H1 (cell line): ENCODE measurements around the gene EEF2. TPM values are rescaled to one million over a fixed set of nuclear protein-coding genes. Genes with fewer than 3 reads are reported as not detected.

Experiments used
- CTCF ChIA-PET: fragments of 300-600 bp; sonication (Branson Sonifier 250); formaldehyde crosslinking; loops from one replicate; lab custom pipeline; 2021; ENCODE audit not compliant: partially characterized antibody; lab: Charles Lee
- POLR2A ChIA-PET: fragments of 300-600 bp; sonication (Branson Sonifier 250); formaldehyde crosslinking; loops from one replicate; lab custom pipeline; 2021; ENCODE audit warnings: inconsistent platforms; ENCODE audit not compliant: partially characterized antibody; lab: Charles Lee
- DNase-seq, 2 experiments: peaks; one replicate each; pipeline versions ENCODE4 v3.0.0 to v3.0.0-alpha.2; 2010 to 2022; ENCODE audit warnings: low spot score in 2 of 2, low read depth in 1 of 2, mixed read lengths in 1 of 2
- FAIRE-seq: peaks from 2 replicates; lab custom pipeline; 2011; peaks lifted over from hg19 to GRCh38; lab: Jason Lieb, UNC
- H2AFZ ChIP-seq: 2 replicates; pipeline ENCODE4 v1.8.1; 2012; ENCODE audit warnings: low read length, inconsistent platforms
- H2AK5ac ChIP-seq: 2 replicates; pipeline ENCODE4 v1.6.1; 2013; ENCODE audit warnings: low read depth, low read length
- H2BK120ac ChIP-seq: replicated peaks from 2 replicates; pipeline ENCODE3; 2013; ENCODE audit warnings: low read depth, low read length, inconsistent platforms
- H2BK12ac ChIP-seq: 2 replicates; pipeline ENCODE4 v1.6.1; 2013; ENCODE audit warnings: low read depth, low read length
- H2BK15ac ChIP-seq: 2 replicates; pipeline ENCODE4 v1.6.1; 2013; ENCODE audit warnings: low read length
- H2BK20ac ChIP-seq: 2 replicates; pipeline ENCODE4 v1.6.1; 2013; ENCODE audit warnings: low read length
- H2BK5ac ChIP-seq: 2 replicates; pipeline ENCODE4 v1.6.1; 2013; ENCODE audit warnings: low read depth, low read length
- H3K14ac ChIP-seq: 2 replicates; pipeline ENCODE4 v1.6.1; 2013; ENCODE audit warnings: inconsistent platforms; ENCODE audit not compliant: insufficient read length
- H3K18ac ChIP-seq: 2 replicates; pipeline ENCODE4 v1.6.1; 2013; ENCODE audit warnings: low read length; ENCODE audit errors: extremely low read depth
- H3K23ac ChIP-seq: 2 replicates; pipeline ENCODE4 v1.6.1; 2013; ENCODE audit warnings: inconsistent platforms; ENCODE audit not compliant: insufficient read length
- H3K23me2 ChIP-seq: 2 replicates; pipeline ENCODE4 v1.6.1; 2013; ENCODE audit warnings: low read depth, low read length
- H3K27ac ChIP-seq: 2 replicates; pipeline ENCODE4 v1.6.1; 2011; ENCODE audit warnings: low read depth, low read length, inconsistent platforms
- H3K27me3 ChIP-seq, 4 experiments: replicated peaks in 1 of 4; 1 replicate in 1 of 4; 2 replicates in 3 of 4; pipeline versions ENCODE4 v1.6.1 to v1.8.1; 2011 to 2013; ENCODE audit warnings: low read length in 3 of 4, mild to moderate bottlenecking in 3 of 4, inconsistent platforms in 2 of 4, mixed read lengths in 2 of 4, moderate library complexity in 1 of 4; ENCODE audit not compliant: control insufficient read depth in 3 of 4, insufficient read depth in 3 of 4; ENCODE audit errors: extremely low read depth in 1 of 4
- H3K36me3 ChIP-seq, 4 experiments: 2 replicates each; pipeline versions ENCODE4 v1.6.1 to v1.8.1; 2011 to 2013; ENCODE audit warnings: mild to moderate bottlenecking in 4 of 4, low read length in 3 of 4, moderate library complexity in 2 of 4, control low read depth in 1 of 4, inconsistent platforms in 1 of 4; ENCODE audit not compliant: insufficient read depth in 4 of 4, control insufficient read depth in 2 of 4
- H3K4ac ChIP-seq: replicated peaks from 2 replicates; pipeline ENCODE3; 2013; ENCODE audit warnings: low read length, low read depth, mixed read lengths, inconsistent platforms; ENCODE audit not compliant: insufficient read length
- H3K4me1 ChIP-seq, 4 experiments: replicated peaks in 1 of 4; 1 replicate in 1 of 4; 2 replicates in 3 of 4; pipeline versions ENCODE4 v1.6.1 to v1.8.1; 2011 to 2013; ENCODE audit warnings: low read length in 3 of 4, inconsistent platforms in 2 of 4, mixed read lengths in 1 of 4; ENCODE audit not compliant: insufficient read depth in 4 of 4, control insufficient read depth in 3 of 4
- H3K4me2 ChIP-seq, 2 experiments: 2 replicates each; pipeline versions ENCODE4 v1.6.1 to v1.8.1; 2011 to 2013; ENCODE audit warnings: low read depth in 2 of 2, low read length in 2 of 2, control low read depth in 1 of 2, inconsistent platforms in 1 of 2, mild to moderate bottlenecking in 1 of 2; ENCODE audit not compliant: insufficient read depth in 1 of 2
- H3K4me3 ChIP-seq, 4 experiments: fragments of 200-600, 300-600 bp in 1 of 4; sonication (generic), shearing (Covaris generic), sonication (Bioruptor Twin) in 1 of 4; 2 replicates each; pipeline versions ENCODE4 v1.5.1 to v1.8.1; 2011 to 2016; ENCODE audit warnings: low read length in 4 of 4, low read depth in 3 of 4, control low read depth in 2 of 4, inconsistent platforms in 2 of 4, mild to moderate bottlenecking in 2 of 4, mixed read lengths in 1 of 4, moderate library complexity in 1 of 4; ENCODE audit not compliant: insufficient read depth in 2 of 4; ENCODE audit errors: extremely low read depth in 1 of 4
- H3K56ac ChIP-seq: replicated peaks from 2 replicates; pipeline ENCODE3; 2013; ENCODE audit warnings: low read depth, mild to moderate bottlenecking, mixed read lengths, low read length, inconsistent platforms; ENCODE audit not compliant: insufficient read length
- H3K79me1 ChIP-seq: 2 replicates; pipeline ENCODE4 v1.6.1; 2013; ENCODE audit warnings: low read depth, low read length, control low read depth
- H3K79me2 ChIP-seq, 2 experiments: 2 replicates each; pipeline versions ENCODE4 v1.6.1 to v1.8.1; 2012 to 2013; ENCODE audit warnings: low read length in 2 of 2, mild to moderate bottlenecking in 2 of 2, inconsistent platforms in 1 of 2; ENCODE audit not compliant: insufficient read depth in 2 of 2, control insufficient read depth in 1 of 2
- H3K9ac ChIP-seq, 4 experiments: replicated peaks in 1 of 4; 1 replicate in 1 of 4; 2 replicates in 3 of 4; pipeline versions ENCODE4 v1.6.1 to v1.8.1; 2011 to 2013; ENCODE audit warnings: low read depth in 3 of 4, low read length in 3 of 4, control low read depth in 2 of 4, mild to moderate bottlenecking in 2 of 4, moderate library complexity in 2 of 4, inconsistent platforms in 1 of 4; ENCODE audit errors: extremely low read depth in 1 of 4
- H3K9me3 ChIP-seq, 2 experiments: 2 replicates each; pipeline versions ENCODE4 v1.6.1 to v1.8.1; 2012 to 2013; ENCODE audit warnings: mild to moderate bottlenecking in 2 of 2, moderate library complexity in 2 of 2, control low read depth in 1 of 2, inconsistent platforms in 1 of 2, low read depth in 1 of 2, low read length in 1 of 2, mixed read lengths in 1 of 2; ENCODE audit not compliant: insufficient read depth in 2 of 2
- H4K20me1 ChIP-seq, 2 experiments: replicated peaks in 1 of 2; 2 replicates each; pipeline versions ENCODE3 to v1.8.1; 2011 to 2013; ENCODE audit warnings: inconsistent platforms in 2 of 2, low read length in 2 of 2, mild to moderate bottlenecking in 1 of 2; ENCODE audit not compliant: insufficient read depth in 2 of 2, control insufficient read depth in 1 of 2
- H4K5ac ChIP-seq: 2 replicates; pipeline ENCODE4 v1.6.1; 2013; ENCODE audit warnings: low read length, low read depth, mixed read lengths, inconsistent platforms; ENCODE audit not compliant: insufficient read length
- H4K8ac ChIP-seq: 2 replicates; pipeline ENCODE4 v1.8.0; 2013; ENCODE audit warnings: mild to moderate bottlenecking, moderate library complexity, low read length, inconsistent platforms; ENCODE audit not compliant: insufficient read depth; ENCODE audit errors: extremely low read depth
- H4K91ac ChIP-seq: replicated peaks from 2 replicates; pipeline ENCODE3; 2013; ENCODE audit warnings: low read length, mixed read lengths, inconsistent platforms; ENCODE audit not compliant: insufficient read length
- ATF3 ChIP-seq: IDR thresholded peaks from 2 replicates; pipeline ENCODE4 v1.6.1; 2011; ENCODE audit warnings: low read depth, mild to moderate bottlenecking, low read length; ENCODE audit not compliant: insufficient read depth
- FOSL1 ChIP-seq: IDR thresholded peaks from 2 replicates; pipeline ENCODE4 v1.6.1; 2011; ENCODE audit warnings: mild to moderate bottlenecking, low read depth, low read length, moderate library complexity; ENCODE audit not compliant: insufficient read depth
- JUN ChIP-seq: IDR thresholded peaks from 2 replicates; pipeline ENCODE4 v1.6.1; 2011; ENCODE audit warnings: low read depth, mild to moderate bottlenecking, improper control_type of control experiment, low read length
- JUND ChIP-seq: IDR thresholded peaks from 2 replicates; pipeline ENCODE4 v1.6.1; 2011; ENCODE audit warnings: mild to moderate bottlenecking, improper control_type of control experiment, low read length
- KDM4A ChIP-seq: IDR thresholded peaks from one replicate; pipeline ENCODE4 v1.7.1; 2012; ENCODE audit warnings: low read depth, mild to moderate bottlenecking, moderate library complexity, low read length, inconsistent platforms; ENCODE audit not compliant: severe bottlenecking
- POLR2A ChIP-seq, 2 experiments: IDR thresholded peaks; 1 replicate in 1 of 2; 2 replicates in 1 of 2; pipeline ENCODE4 v1.6.1; 2011; ENCODE audit warnings: low read depth in 2 of 2, low read length in 2 of 2, mild to moderate bottlenecking in 2 of 2; ENCODE audit errors: control extremely low read depth in 1 of 2
- SUZ12 ChIP-seq: fragments of 200-600 bp; sonication (generic); IDR thresholded peaks from 2 replicates; pipeline ENCODE4 v1.6.1; 2012; ENCODE audit warnings: mild to moderate bottlenecking, inconsistent platforms, low read length, moderate library complexity, mixed read lengths
- YY1 ChIP-seq: IDR thresholded peaks from 2 replicates; pipeline ENCODE4 v1.6.1; 2011; ENCODE audit warnings: low read depth, mild to moderate bottlenecking, low read length
- whole genome bisulfite sequencing, 2 experiments: shearing (Covaris generic) in 1 of 2; methylation state at CpG; one replicate each; pipeline versions ENCODE4 v1.1.6 to v1.1.7; 2013 to 2015; ENCODE audit warnings: low lambda C conversion rate in 2 of 2, mixed read lengths in 2 of 2, inconsistent platforms in 1 of 2, low coverage in 1 of 2, missing lambda C conversion rate in 1 of 2; ENCODE audit not compliant: insufficient replicate concordance in 2 of 2, insufficient coverage in 1 of 2, insufficient read length in 1 of 2; ENCODE audit errors: extremely low coverage in 1 of 2, missing lambda C conversion rate in 1 of 2; 5-methylcytosine and 5-hydroxymethylcytosine counted together
- polyA plus RNA-seq, 7 experiments: library from polyadenylated mRNA; depleted of rRNA in 3 of 7; stranded (reverse) in 5 of 7; unstranded in 2 of 7; fragments of >200 nt in 5 of 7; fragments of 200-250 nt in 2 of 7; gene quantifications; 1 replicate in 5 of 7; 2 replicates in 1 of 7; 4 replicates in 1 of 7; pipeline versions ENCODE4 v1.2.1 to v1.2.3, GENCODE V29; 2011 to 2013; ENCODE audit warnings: missing spikeins in 2 of 7, mixed read lengths in 2 of 7
- total RNA-seq: library from RNA; stranded (reverse); fragmentation: NEBNext Ultra II Directional; extraction: Animal tissue kit (Norgen Biotek cat#: 25700); gene quantifications from 2 replicates; pipeline ENCODE4 v1.2.1, GENCODE V29; 2021
- TF ChIP-seq, protein P1 (sequence below): IDR thresholded peaks from 2 replicates; pipeline ENCODE4 v1.6.1; 2012; ENCODE audit warnings: inconsistent platforms

Gene EEF2
- total and polyA plus RNA-seq, 2 of the 8 experiments (the other 6 are each of a cell fraction or from before 2014, with no cell fraction given) = 1,554 to 3,380 TPM

DNA sequence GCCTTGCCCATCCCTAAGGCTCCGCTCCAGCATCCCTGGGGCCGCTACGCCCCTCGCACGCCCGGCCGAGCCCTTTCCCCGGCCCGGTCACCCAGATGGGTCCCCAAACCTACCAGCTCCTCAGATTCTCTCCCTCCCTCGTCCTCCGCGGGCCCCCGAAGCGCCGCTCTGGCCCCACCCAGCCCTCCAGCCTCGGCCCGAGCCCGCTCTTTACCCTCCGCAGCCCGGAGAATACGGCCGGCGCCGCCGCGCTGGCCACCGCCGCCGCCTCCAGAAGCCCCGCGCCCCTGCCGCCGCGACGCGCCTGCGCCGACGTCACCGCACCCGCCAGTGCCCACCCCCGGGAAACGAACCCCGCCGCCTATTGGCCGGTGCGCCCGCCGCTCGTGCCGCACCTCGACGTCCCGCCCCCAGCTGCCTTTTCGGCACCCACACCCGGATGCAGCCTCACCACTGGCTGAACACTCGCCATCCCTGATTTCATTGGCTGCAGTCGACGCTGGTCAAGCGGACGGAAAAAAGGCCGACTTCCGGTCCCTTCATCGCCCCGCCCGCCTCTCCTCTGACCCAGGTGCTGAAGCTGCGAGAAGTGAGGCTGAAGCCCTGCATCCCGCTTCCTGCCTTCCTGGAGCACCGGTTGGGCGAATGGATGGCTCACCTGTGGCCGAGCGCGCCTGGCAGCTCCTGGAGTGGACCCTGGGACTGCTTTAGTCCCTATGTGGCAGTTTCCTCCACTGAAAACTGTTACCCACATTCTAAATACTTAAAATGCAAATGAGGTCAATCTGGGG is 14.3 kb downstream of the EEF2 start, which contains the start of gene DAPK3:
DAPK3 (minus strand) TSS at position 292 of the 791 bp plus-strand sequence. CDS start 1,364 bp downstream, outside the sequence.
- Histone ChIP-seq H3K4me3 (peak within 1 kb of the TSS; percentile 69 to 92 (median 75)), H3K18ac (peak within 1 kb of the TSS; percentile 78), H2BK15ac (no peak within 1 kb of the TSS), H3K27me3 (no peaks in the 10 kb centered on the region), H3K79me1 (peaks cover 2% of the 10 kb centered on the region; the same call in 1 of the 2 replicates), H2AFZ (no peak within 1 kb of the TSS), H3K36me3 (peaks cover 12 to 29% (median 20%) of the 10 kb centered on the region in 4 experiments), H3K4ac (no peak within 1 kb of the TSS), H2BK12ac (peak within 1 kb of the TSS; percentile 75; the same call in 1 of the 2 replicates), H3K9ac (peak within 1 kb of the TSS; percentile 82 to 87 (median 84)), H2AK5ac (0 out of 2 replicates have a peak within 1 kb of the TSS, but pooled peaks have one; percentile 77), H4K91ac (no peak within 1 kb of the TSS), H4K8ac (peak within 1 kb of the TSS; percentile 94), H2BK120ac (no peak within 1 kb of the TSS), H2BK5ac (0 out of 2 replicates have a peak within 1 kb of the TSS, but pooled peaks have one; percentile 52), H3K4me2 (peak within 1 kb of the TSS; percentile 88 to 92), H3K56ac (peak within 1 kb of the TSS; percentile 64), H3K14ac (no peak within 1 kb of the TSS), H4K20me1 (peaks cover 18 to 28% of the 10 kb centered on the region in 2 experiments), H3K79me2 (peaks cover 8 to 36% of the 10 kb centered on the region in 2 experiments; a peak in 3 of 4 replicates), H3K4me1 (peaks cover 2 to 14% (median 6%) of the 10 kb centered on the region in 4 experiments; a peak in 6 of 7 replicates), H3K23me2 (peaks cover 7% of the 10 kb centered on the region; the same call in 1 of the 2 replicates), H4K5ac (peak within 1 kb of the TSS; percentile 28), H3K9me3 (no peaks in the 10 kb centered on the region), H2BK20ac (no peak within 1 kb of the TSS), H3K27ac (peak within 1 kb of the TSS; percentile 78; the same call in 1 of the 2 replicates), H3K23ac (no peak within 1 kb of the TSS)
- CTCF ChIA-PET = interaction anchor here (0.5 to 1.6 kb wide), 5 partner anchors 14 to 133 kb away, joined by 3 to 6 read pairs (median 3); partner anchors contain the start of gene EEF2
- POLR2A ChIA-PET = interaction anchor here (0.7 to 24.8 kb wide), 21 partner anchors 10 to 209 kb away, joined by 3 to 870 read pairs (median 4); partner anchors contain the start of genes EEF2, MRPL54, NMRK2 and ZFR2
- 3% methylated on average over 54 of the region's 73 CpGs; no CpG with 5 or more reads in 1 of the 2 experiments for WGBS, 2 experiments
- peak; percentile 97 to 98 for DNase-seq
- no peak for FAIRE-seq
- TF ChIP-seq ATF3 (no peak), SUZ12 (no peak), KDM4A (peak; percentile 64), JUND (0 out of 2 replicates have a peak, but pooled peaks have one; percentile 4), YY1 (no peak), POLR2A (IDR thresholded peaks at IDR 0.05; ENCODE audit: control extremely low read depth in 1 of 2, low read depth in 2 of 2, low read length in 2 of 2) (peak; percentile 37 to 82), JUN (no peak), FOSL1 (no peak)
- TF ChIP-seq, protein P1, sequence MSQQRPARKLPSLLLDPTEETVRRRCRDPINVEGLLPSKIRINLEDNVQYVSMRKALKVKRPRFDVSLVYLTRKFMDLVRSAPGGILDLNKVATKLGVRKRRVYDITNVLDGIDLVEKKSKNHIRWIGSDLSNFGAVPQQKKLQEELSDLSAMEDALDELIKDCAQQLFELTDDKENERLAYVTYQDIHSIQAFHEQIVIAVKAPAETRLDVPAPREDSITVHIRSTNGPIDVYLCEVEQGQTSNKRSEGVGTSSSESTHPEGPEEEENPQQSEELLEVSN = no peak; the same call in 1 of the 2 replicates
